CD8-positive, alpha-beta memory T cell (primary cell): ENCODE results near the gene LRRC4C. TPM values are rescaled to one million over a fixed set of nuclear protein-coding genes. Genes with fewer than 3 reads are reported as not detected.

ENCODE experiments used
- CTCF ChIA-PET: fragments of 350-600 bp; sonication (Branson Sonifier 250); formaldehyde crosslinking; loops from one replicate; lab custom pipeline; 2021; ENCODE audit warnings: antibody characterized with exemption; lab: Charles Lee
- POLR2A ChIA-PET: fragments of 350-600 bp; sonication (Branson Sonifier 250); formaldehyde crosslinking; loops from one replicate; lab custom pipeline; 2021; ENCODE audit warnings: antibody characterized with exemption; lab: Charles Lee
- DNase-seq, 5 donors: peaks; one replicate each; pipeline versions ENCODE4 v3.0.0 to v3.0.0-alpha.2; 2020 to 2022; ENCODE audit warnings: mixed read lengths in 1 of 5
- H3K27ac ChIP-seq: one replicate; pipeline ENCODE4 v1.7.0; 2013; ENCODE audit warnings: low read depth, mild to moderate bottlenecking, low read length, moderate library complexity
- H3K27me3 ChIP-seq: 2 replicates; pipeline ENCODE4 v1.7.0; 2013; ENCODE audit warnings: low read length, mild to moderate bottlenecking; ENCODE audit not compliant: insufficient read depth, poor library complexity, severe bottlenecking
- H3K36me3 ChIP-seq: 2 replicates; pipeline ENCODE4 v1.7.0; 2013; ENCODE audit warnings: mild to moderate bottlenecking, low read length, moderate library complexity; ENCODE audit not compliant: insufficient read depth
- H3K4me1 ChIP-seq: 2 replicates; pipeline ENCODE4 v1.7.0; 2013; ENCODE audit warnings: mild to moderate bottlenecking, low read length, moderate library complexity; ENCODE audit not compliant: insufficient read depth
- H3K4me3 ChIP-seq: 2 replicates; pipeline ENCODE4 v1.7.0; 2013; ENCODE audit warnings: mild to moderate bottlenecking, low read length
- H3K9me3 ChIP-seq: 2 replicates; pipeline ENCODE4 v1.7.0; 2013; ENCODE audit warnings: mild to moderate bottlenecking, low read length
- H3K27ac Mint-ChIP-seq, 8 donors: one replicate each; pipeline ENCODE4 v1.8.0; 2020 to 2021; ENCODE audit warnings: mixed read lengths in 8 of 8, mild to moderate bottlenecking in 6 of 8, inconsistent platforms in 3 of 8, moderate library complexity in 3 of 8
- H3K27me3 Mint-ChIP-seq, 2 donors: one replicate each; pipeline ENCODE4 v1.8.0; 2020 to 2021; ENCODE audit warnings: mixed read lengths in 2 of 2, mild to moderate bottlenecking in 1 of 2, moderate library complexity in 1 of 2
- H3K36me3 Mint-ChIP-seq, 3 donors: one replicate each; pipeline ENCODE4 v1.8.0; 2020 to 2021; ENCODE audit warnings: mixed read lengths in 3 of 3, inconsistent platforms in 1 of 3, mild to moderate bottlenecking in 1 of 3
- H3K4me1 Mint-ChIP-seq, 3 donors: one replicate each; pipeline ENCODE4 v1.8.0; 2020 to 2021; ENCODE audit warnings: mixed read lengths in 3 of 3, inconsistent platforms in 1 of 3, mild to moderate bottlenecking in 1 of 3
- H3K4me3 Mint-ChIP-seq, 7 donors: one replicate each; pipeline ENCODE4 v1.8.0; 2020 to 2021; ENCODE audit warnings: mixed read lengths in 7 of 7, mild to moderate bottlenecking in 6 of 7, moderate library complexity in 4 of 7, inconsistent platforms in 2 of 7
- H3K9me3 Mint-ChIP-seq, 5 donors: one replicate each; pipeline ENCODE4 v1.8.0; 2020 to 2022; ENCODE audit warnings: mixed read lengths in 5 of 5, mild to moderate bottlenecking in 3 of 5, moderate library complexity in 2 of 5, inconsistent platforms in 1 of 5
- polyA plus RNA-seq: library from polyadenylated mRNA; unstranded; fragments of 300-500 nt; fragmentation: Illumina TruSeq; gene quantifications from one replicate; pipeline ENCODE4 v1.2.3, GENCODE V29; 2021
- total RNA-seq, 2 experiments: library from RNA; stranded (reverse); gene quantifications; one replicate each; pipeline ENCODE4 v1.2.3, GENCODE V29; 2021

LRRC4C gene
- total and polyA plus RNA-seq, 3 experiments from 2014 or later: not detected

DNA sequence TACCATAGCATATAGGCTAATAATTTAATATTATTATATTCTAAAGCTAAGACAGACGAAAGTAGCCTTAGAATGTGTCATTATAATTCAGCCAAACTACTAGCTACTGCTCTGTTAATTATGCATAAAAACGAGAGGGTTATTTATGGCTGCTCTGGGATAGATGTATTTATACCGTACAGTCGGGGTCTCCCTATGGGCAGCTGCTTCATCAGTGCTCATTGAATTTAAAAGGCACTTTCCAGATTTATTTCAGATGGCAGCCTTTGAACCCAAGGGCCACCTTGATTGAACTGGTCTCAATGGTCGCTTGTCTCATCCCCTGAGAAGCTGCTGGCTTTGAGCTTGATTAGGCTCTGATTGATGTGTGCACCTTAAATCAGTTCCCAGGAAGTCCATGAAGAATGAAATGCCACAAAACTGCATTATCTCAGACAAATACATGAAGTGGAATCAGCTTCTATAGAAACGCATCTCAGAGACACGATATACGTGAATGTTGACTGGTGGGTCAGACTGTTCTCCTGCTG, 377.6 kb downstream of the LRRC4C start:
- Mint-ChIP-seq H3K4me3 (no peak overlapping the region), H3K27ac (no peak overlapping the region), H3K9me3 (peaks cover 6 to 27% (median 18%) of the 10 kb centered on the region in 5 donors), H3K36me3 (no peaks in the 10 kb centered on the region), H3K4me1 (no peaks in the 10 kb centered on the region), H3K27me3 (peaks cover 0 to 3% of the 10 kb centered on the region in 2 donors)
- Histone ChIP-seq H3K27me3 (no peaks in the 10 kb centered on the region), H3K36me3 (no peaks in the 10 kb centered on the region), H3K4me1 (no peaks in the 10 kb centered on the region), H3K4me3 (no peak overlapping the region), H3K9me3 (no peaks in the 10 kb centered on the region), H3K27ac (no peak overlapping the region)
- POLR2A ChIA-PET: no interaction called here
- CTCF ChIA-PET: no interaction called here
- no peak for DNase-seq

- POLR2A ChIA-PET: no interaction called here
- CTCF ChIA-PET: no interaction called here
- Mint-ChIP-seq H3K27me3 (peaks cover 0 to 4% of the 10 kb centered on the region in 2 donors), H3K4me3 (no peak overlapping the region), H3K36me3 (no peaks in the 10 kb centered on the region), H3K4me1 (no peaks in the 10 kb centered on the region), H3K27ac (no peak overlapping the region), H3K9me3 (peaks cover 17 to 43% (median 24%) of the 10 kb centered on the region in 5 donors)
- Histone ChIP-seq H3K9me3 (peaks cover 4% of the 10 kb centered on the region), H3K4me3 (no peak overlapping the region), H3K36me3 (no peaks in the 10 kb centered on the region), H3K27me3 (no peaks in the 10 kb centered on the region), H3K4me1 (no peaks in the 10 kb centered on the region), H3K27ac (no peak overlapping the region)
- no peak for DNase-seq
Observed at GRCh38 chr11:41074318-41074717, 385.1 kb downstream of the LRRC4C start.

DNA sequence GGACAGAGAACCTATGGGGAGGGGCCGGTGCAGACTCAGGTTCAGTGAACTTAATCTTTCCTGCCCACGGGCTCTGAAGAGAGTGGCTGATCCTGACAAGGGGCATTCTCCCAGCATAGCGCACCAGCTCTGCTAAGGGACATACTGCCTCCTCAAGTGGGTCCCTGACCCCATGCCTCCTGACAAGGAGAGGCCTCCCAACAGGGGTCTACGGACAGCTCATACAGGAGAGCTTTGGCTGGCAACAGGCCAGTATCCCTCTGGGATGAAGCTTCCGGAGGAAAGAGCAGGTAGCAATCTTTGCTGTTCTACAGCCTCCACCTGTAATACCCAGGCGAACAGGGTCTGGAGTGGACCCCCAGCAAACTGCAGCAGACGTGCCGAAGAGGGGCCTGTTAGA, 394.0 kb downstream of the LRRC4C start:
- Histone ChIP-seq H3K4me1 (no peaks in the 10 kb centered on the region), H3K9me3 (no peaks in the 10 kb centered on the region), H3K4me3 (no peak overlapping the region), H3K27me3 (no peaks in the 10 kb centered on the region), H3K27ac (no peak overlapping the region), H3K36me3 (no peaks in the 10 kb centered on the region)
- Mint-ChIP-seq H3K27me3 (no peaks in the 10 kb centered on the region), H3K9me3 (peaks cover 11 to 45% (median 26%) of the 10 kb centered on the region in 5 donors), H3K4me1 (no peaks in the 10 kb centered on the region), H3K36me3 (no peaks in the 10 kb centered on the region), H3K27ac (no peak overlapping the region), H3K4me3 (no peak overlapping the region)
- no peak for DNase-seq
- ChIA-PET POLR2A (no interaction called here), CTCF (no interaction called here)

DNA sequence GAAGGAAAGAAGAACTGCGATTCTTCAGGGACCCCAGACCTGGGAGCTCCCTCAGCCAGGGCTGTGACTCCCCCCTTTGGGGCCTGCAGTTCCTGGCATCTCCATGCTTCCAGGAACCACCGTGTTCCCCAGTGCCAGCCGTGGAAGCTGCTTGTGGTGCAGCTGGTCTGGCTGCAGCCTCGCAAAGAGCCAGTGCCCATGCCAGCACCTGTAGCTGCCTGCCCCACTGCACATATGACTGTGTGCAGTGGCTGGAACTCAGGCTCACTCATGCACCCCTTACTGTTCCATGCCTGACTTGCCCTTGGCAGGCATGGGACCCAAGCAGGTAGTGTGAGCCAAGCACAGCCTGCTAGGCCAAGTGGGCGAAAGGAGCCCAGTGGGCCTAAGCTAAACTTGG, 401.3 kb downstream of the LRRC4C start:
- Histone ChIP-seq H3K9me3 (no peaks in the 10 kb centered on the region), H3K27ac (no peak overlapping the region), H3K36me3 (no peaks in the 10 kb centered on the region), H3K4me3 (no peak overlapping the region), H3K27me3 (no peaks in the 10 kb centered on the region), H3K4me1 (no peaks in the 10 kb centered on the region)
- H3K36me3 Mint-ChIP-seq: no peaks in the 10 kb centered on the region
- H3K27ac Mint-ChIP-seq: no peak overlapping the region
- CTCF ChIA-PET: no interaction called here
- POLR2A ChIA-PET: no interaction called here
- H3K9me3 Mint-ChIP-seq: peaks cover 7 to 19% (median 14%) of the 10 kb centered on the region in 5 donors
- no peaks in the 10 kb centered on the region for H3K4me1 Mint-ChIP-seq
- H3K4me3 Mint-ChIP-seq: no peak overlapping the region
- H3K27me3 Mint-ChIP-seq: no peaks in the 10 kb centered on the region
- DNase-seq: no peak

DNA sequence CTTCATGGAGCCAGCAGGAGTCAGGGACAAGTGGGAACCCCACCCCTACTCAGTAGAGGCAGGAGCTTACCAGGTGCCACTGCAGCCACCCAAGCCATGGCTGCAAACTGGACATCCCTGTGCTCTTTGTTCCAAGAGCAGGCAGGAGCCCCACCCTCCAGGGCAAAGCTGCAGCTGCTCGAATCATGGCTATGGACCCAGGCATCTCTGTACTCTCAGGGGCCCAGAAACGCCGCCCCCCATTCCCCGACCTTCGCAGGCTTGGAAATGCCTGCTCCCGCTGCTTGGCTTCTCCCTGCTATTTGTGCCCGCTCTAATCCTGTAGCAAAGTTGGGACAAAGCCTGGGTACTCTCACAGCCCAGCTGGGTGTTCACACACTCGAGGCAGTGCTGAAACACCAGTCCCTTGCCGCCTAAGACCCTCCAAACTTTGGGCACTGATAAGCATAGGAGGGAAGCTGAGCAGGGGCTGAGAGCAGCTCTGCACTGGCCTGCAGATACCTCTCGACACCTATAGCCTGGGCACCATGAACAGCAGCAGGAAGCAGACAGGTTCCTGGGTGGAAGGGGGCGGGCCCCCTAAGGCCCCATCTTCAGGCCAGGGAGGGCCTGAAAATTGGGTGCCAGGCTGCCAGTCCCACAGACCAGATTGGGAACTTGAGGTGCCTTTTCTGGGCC, 402.4 kb downstream of the LRRC4C start:
- H3K36me3 Mint-ChIP-seq: no peaks in the 10 kb centered on the region
- H3K27me3 Mint-ChIP-seq: no peaks in the 10 kb centered on the region
- H3K27ac ChIP-seq: no peak overlapping the region
- H3K4me1 ChIP-seq: no peaks in the 10 kb centered on the region
- ChIA-PET POLR2A (no interaction called here), CTCF (no interaction called here)
- no peaks in the 10 kb centered on the region for H3K27me3 ChIP-seq
- H3K4me3 Mint-ChIP-seq: no peak overlapping the region
- DNase-seq: no peak
- H3K4me1 Mint-ChIP-seq: no peaks in the 10 kb centered on the region
- no peaks in the 10 kb centered on the region for H3K9me3 ChIP-seq
- peaks cover 11 to 25% (median 15%) of the 10 kb centered on the region in 5 donors for H3K9me3 Mint-ChIP-seq
- H3K36me3 ChIP-seq: no peaks in the 10 kb centered on the region
- no peak overlapping the region for H3K4me3 ChIP-seq
- H3K27ac Mint-ChIP-seq: no peak overlapping the region

- Histone ChIP-seq H3K36me3 (no peaks in the 10 kb centered on the region), H3K27ac (no peak overlapping the region), H3K4me3 (no peak overlapping the region), H3K9me3 (no peaks in the 10 kb centered on the region), H3K27me3 (no peaks in the 10 kb centered on the region), H3K4me1 (no peaks in the 10 kb centered on the region)
- Mint-ChIP-seq H3K27me3 (no peaks in the 10 kb centered on the region), H3K36me3 (no peaks in the 10 kb centered on the region), H3K4me3 (no peak overlapping the region), H3K27ac (no peak overlapping the region), H3K4me1 (no peaks in the 10 kb centered on the region), H3K9me3 (peaks cover 9 to 33% (median 17%) of the 10 kb centered on the region in 5 donors)
- DNase-seq: no peak
- CTCF ChIA-PET: no interaction called here
- POLR2A ChIA-PET: no interaction called here
Observed at GRCh38 chr11:41053894-41054293, 405.6 kb downstream of the LRRC4C start.

DNA sequence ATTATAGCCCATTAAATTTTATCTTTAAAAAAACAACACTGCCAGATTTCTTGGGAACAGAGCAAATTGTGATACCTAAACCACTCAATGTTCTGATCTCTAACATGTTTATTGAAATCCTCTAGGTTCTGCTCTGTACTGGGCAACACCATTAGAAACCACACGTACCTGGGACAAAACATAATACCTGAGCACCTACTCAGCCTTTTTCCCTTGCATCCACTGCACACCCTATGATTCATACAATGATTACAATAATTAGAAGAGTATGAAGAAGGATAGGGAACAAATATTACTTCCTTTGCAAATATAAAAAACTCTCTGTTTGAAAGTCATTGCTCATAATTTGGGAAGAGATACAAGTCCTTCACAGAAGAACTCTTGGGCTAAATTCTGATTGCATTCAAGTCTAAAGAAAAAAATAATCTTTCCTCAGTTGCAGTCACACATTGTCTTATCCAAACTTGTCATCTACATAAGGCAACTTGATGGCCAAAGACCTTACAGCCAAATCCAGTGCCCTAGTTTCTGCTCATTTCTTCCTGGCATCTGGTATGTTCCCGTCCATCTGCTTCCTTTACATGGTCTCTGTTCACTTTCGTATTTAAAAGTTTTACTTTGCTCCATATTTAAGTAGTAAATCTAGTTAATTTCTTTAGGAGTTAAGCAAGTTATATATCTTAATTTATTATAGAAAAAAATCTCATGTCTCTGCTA, 407.4 kb downstream of the LRRC4C start:
- no peaks in the 10 kb centered on the region for H3K4me1 Mint-ChIP-seq
- no peaks in the 10 kb centered on the region for H3K36me3 Mint-ChIP-seq
- POLR2A ChIA-PET: no interaction called here
- no peak overlapping the region for H3K4me3 Mint-ChIP-seq
- no peaks in the 10 kb centered on the region for H3K27me3 Mint-ChIP-seq
- Histone ChIP-seq H3K27me3 (no peaks in the 10 kb centered on the region), H3K4me3 (no peak overlapping the region), H3K36me3 (no peaks in the 10 kb centered on the region), H3K27ac (no peak overlapping the region), H3K4me1 (no peaks in the 10 kb centered on the region), H3K9me3 (no peaks in the 10 kb centered on the region)
- peaks cover 9 to 39% (median 19%) of the 10 kb centered on the region in 5 donors for H3K9me3 Mint-ChIP-seq
- CTCF ChIA-PET: no interaction called here
- DNase-seq: no peak
- no peak overlapping the region for H3K27ac Mint-ChIP-seq

DNA sequence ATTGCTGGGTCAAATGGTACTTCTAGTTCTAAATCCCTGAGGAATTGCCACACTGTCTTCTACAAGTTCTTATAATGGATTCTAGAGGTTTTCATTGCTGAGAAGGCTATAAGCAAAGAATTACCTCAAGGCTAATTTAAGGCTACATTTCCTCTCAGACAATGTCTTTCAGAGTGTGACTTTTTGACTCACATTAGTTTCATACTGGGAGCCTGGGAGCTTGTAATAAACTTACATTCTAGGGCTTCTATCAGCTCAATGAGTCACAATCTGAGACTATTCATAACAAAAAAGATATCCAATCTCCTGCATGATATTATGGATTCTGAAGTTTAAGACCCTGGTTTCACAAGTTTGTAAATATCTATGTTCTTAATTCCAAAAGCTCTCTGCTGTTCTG, 408.7 kb downstream of the LRRC4C start:
- DNase-seq: no peak
- H3K9me3 ChIP-seq: no peaks in the 10 kb centered on the region
- H3K9me3 Mint-ChIP-seq: peaks cover 4 to 39% (median 12%) of the 10 kb centered on the region in 5 donors
- H3K27ac Mint-ChIP-seq: no peak overlapping the region
- H3K4me3 Mint-ChIP-seq: no peak overlapping the region
- no peaks in the 10 kb centered on the region for H3K36me3 ChIP-seq
- no peaks in the 10 kb centered on the region for H3K27me3 Mint-ChIP-seq
- H3K27me3 ChIP-seq: no peaks in the 10 kb centered on the region
- H3K4me1 ChIP-seq: no peaks in the 10 kb centered on the region
- no peaks in the 10 kb centered on the region for H3K36me3 Mint-ChIP-seq
- no peak overlapping the region for H3K4me3 ChIP-seq
- CTCF ChIA-PET: no interaction called here
- no peak overlapping the region for H3K27ac ChIP-seq
- no peaks in the 10 kb centered on the region for H3K4me1 Mint-ChIP-seq
- POLR2A ChIA-PET: no interaction called here
